H1 (cell line): ENCODE data around the gene AOAH. TPM values are rescaled to one million over a fixed set of nuclear protein-coding genes. Genes with fewer than 3 reads are reported as not detected.

Source experiments
- CTCF ChIA-PET: fragments of 300-600 bp; sonication (Branson Sonifier 250); formaldehyde crosslinking; loops from one replicate; lab custom pipeline; 2021; ENCODE audit not compliant: partially characterized antibody; lab: Charles Lee
- POLR2A ChIA-PET: fragments of 300-600 bp; sonication (Branson Sonifier 250); formaldehyde crosslinking; loops from one replicate; lab custom pipeline; 2021; ENCODE audit warnings: inconsistent platforms; ENCODE audit not compliant: partially characterized antibody; lab: Charles Lee
- DNase-seq, 2 experiments: peaks; one replicate each; pipeline versions ENCODE4 v3.0.0 to v3.0.0-alpha.2; 2010 to 2022; ENCODE audit warnings: low spot score in 2 of 2, low read depth in 1 of 2, mixed read lengths in 1 of 2
- FAIRE-seq: peaks from 2 replicates; lab custom pipeline; 2011; peaks lifted over from hg19 to GRCh38; lab: Jason Lieb, UNC
- H2AFZ ChIP-seq: 2 replicates; pipeline ENCODE4 v1.8.1; 2012; ENCODE audit warnings: low read length, inconsistent platforms
- H2AK5ac ChIP-seq: 2 replicates; pipeline ENCODE4 v1.6.1; 2013; ENCODE audit warnings: low read depth, low read length
- H2BK120ac ChIP-seq: replicated peaks from 2 replicates; pipeline ENCODE3; 2013; ENCODE audit warnings: low read depth, low read length, inconsistent platforms
- H2BK12ac ChIP-seq: 2 replicates; pipeline ENCODE4 v1.6.1; 2013; ENCODE audit warnings: low read depth, low read length
- H2BK15ac ChIP-seq: 2 replicates; pipeline ENCODE4 v1.6.1; 2013; ENCODE audit warnings: low read length
- H2BK20ac ChIP-seq: 2 replicates; pipeline ENCODE4 v1.6.1; 2013; ENCODE audit warnings: low read length
- H2BK5ac ChIP-seq: 2 replicates; pipeline ENCODE4 v1.6.1; 2013; ENCODE audit warnings: low read depth, low read length
- H3K14ac ChIP-seq: 2 replicates; pipeline ENCODE4 v1.6.1; 2013; ENCODE audit warnings: inconsistent platforms; ENCODE audit not compliant: insufficient read length
- H3K18ac ChIP-seq: 2 replicates; pipeline ENCODE4 v1.6.1; 2013; ENCODE audit warnings: low read length; ENCODE audit errors: extremely low read depth
- H3K23ac ChIP-seq: 2 replicates; pipeline ENCODE4 v1.6.1; 2013; ENCODE audit warnings: inconsistent platforms; ENCODE audit not compliant: insufficient read length
- H3K23me2 ChIP-seq: 2 replicates; pipeline ENCODE4 v1.6.1; 2013; ENCODE audit warnings: low read depth, low read length
- H3K27ac ChIP-seq: 2 replicates; pipeline ENCODE4 v1.6.1; 2011; ENCODE audit warnings: low read depth, low read length, inconsistent platforms
- H3K27me3 ChIP-seq, 4 experiments: replicated peaks in 1 of 4; 1 replicate in 1 of 4; 2 replicates in 3 of 4; pipeline versions ENCODE4 v1.6.1 to v1.8.1; 2011 to 2013; ENCODE audit warnings: low read length in 3 of 4, mild to moderate bottlenecking in 3 of 4, inconsistent platforms in 2 of 4, mixed read lengths in 2 of 4, moderate library complexity in 1 of 4; ENCODE audit not compliant: control insufficient read depth in 3 of 4, insufficient read depth in 3 of 4; ENCODE audit errors: extremely low read depth in 1 of 4
- H3K36me3 ChIP-seq, 4 experiments: 2 replicates each; pipeline versions ENCODE4 v1.6.1 to v1.8.1; 2011 to 2013; ENCODE audit warnings: mild to moderate bottlenecking in 4 of 4, low read length in 3 of 4, moderate library complexity in 2 of 4, control low read depth in 1 of 4, inconsistent platforms in 1 of 4; ENCODE audit not compliant: insufficient read depth in 4 of 4, control insufficient read depth in 2 of 4
- H3K4ac ChIP-seq: replicated peaks from 2 replicates; pipeline ENCODE3; 2013; ENCODE audit warnings: low read length, low read depth, mixed read lengths, inconsistent platforms; ENCODE audit not compliant: insufficient read length
- H3K4me1 ChIP-seq, 4 experiments: replicated peaks in 1 of 4; 1 replicate in 1 of 4; 2 replicates in 3 of 4; pipeline versions ENCODE4 v1.6.1 to v1.8.1; 2011 to 2013; ENCODE audit warnings: low read length in 3 of 4, inconsistent platforms in 2 of 4, mixed read lengths in 1 of 4; ENCODE audit not compliant: insufficient read depth in 4 of 4, control insufficient read depth in 3 of 4
- H3K4me2 ChIP-seq, 2 experiments: 2 replicates each; pipeline versions ENCODE4 v1.6.1 to v1.8.1; 2011 to 2013; ENCODE audit warnings: low read depth in 2 of 2, low read length in 2 of 2, control low read depth in 1 of 2, inconsistent platforms in 1 of 2, mild to moderate bottlenecking in 1 of 2; ENCODE audit not compliant: insufficient read depth in 1 of 2
- H3K4me3 ChIP-seq, 4 experiments: fragments of 200-600, 300-600 bp in 1 of 4; sonication (generic), shearing (Covaris generic), sonication (Bioruptor Twin) in 1 of 4; 2 replicates each; pipeline versions ENCODE4 v1.5.1 to v1.8.1; 2011 to 2016; ENCODE audit warnings: low read length in 4 of 4, low read depth in 3 of 4, control low read depth in 2 of 4, inconsistent platforms in 2 of 4, mild to moderate bottlenecking in 2 of 4, mixed read lengths in 1 of 4, moderate library complexity in 1 of 4; ENCODE audit not compliant: insufficient read depth in 2 of 4; ENCODE audit errors: extremely low read depth in 1 of 4
- H3K56ac ChIP-seq: replicated peaks from 2 replicates; pipeline ENCODE3; 2013; ENCODE audit warnings: low read depth, mild to moderate bottlenecking, mixed read lengths, low read length, inconsistent platforms; ENCODE audit not compliant: insufficient read length
- H3K79me1 ChIP-seq: 2 replicates; pipeline ENCODE4 v1.6.1; 2013; ENCODE audit warnings: low read depth, low read length, control low read depth
- H3K79me2 ChIP-seq, 2 experiments: 2 replicates each; pipeline versions ENCODE4 v1.6.1 to v1.8.1; 2012 to 2013; ENCODE audit warnings: low read length in 2 of 2, mild to moderate bottlenecking in 2 of 2, inconsistent platforms in 1 of 2; ENCODE audit not compliant: insufficient read depth in 2 of 2, control insufficient read depth in 1 of 2
- H3K9ac ChIP-seq, 4 experiments: replicated peaks in 1 of 4; 1 replicate in 1 of 4; 2 replicates in 3 of 4; pipeline versions ENCODE4 v1.6.1 to v1.8.1; 2011 to 2013; ENCODE audit warnings: low read depth in 3 of 4, low read length in 3 of 4, control low read depth in 2 of 4, mild to moderate bottlenecking in 2 of 4, moderate library complexity in 2 of 4, inconsistent platforms in 1 of 4; ENCODE audit errors: extremely low read depth in 1 of 4
- H3K9me3 ChIP-seq, 2 experiments: 2 replicates each; pipeline versions ENCODE4 v1.6.1 to v1.8.1; 2012 to 2013; ENCODE audit warnings: mild to moderate bottlenecking in 2 of 2, moderate library complexity in 2 of 2, control low read depth in 1 of 2, inconsistent platforms in 1 of 2, low read depth in 1 of 2, low read length in 1 of 2, mixed read lengths in 1 of 2; ENCODE audit not compliant: insufficient read depth in 2 of 2
- H4K20me1 ChIP-seq, 2 experiments: replicated peaks in 1 of 2; 2 replicates each; pipeline versions ENCODE3 to v1.8.1; 2011 to 2013; ENCODE audit warnings: inconsistent platforms in 2 of 2, low read length in 2 of 2, mild to moderate bottlenecking in 1 of 2; ENCODE audit not compliant: insufficient read depth in 2 of 2, control insufficient read depth in 1 of 2
- H4K5ac ChIP-seq: 2 replicates; pipeline ENCODE4 v1.6.1; 2013; ENCODE audit warnings: low read length, low read depth, mixed read lengths, inconsistent platforms; ENCODE audit not compliant: insufficient read length
- H4K8ac ChIP-seq: 2 replicates; pipeline ENCODE4 v1.8.0; 2013; ENCODE audit warnings: mild to moderate bottlenecking, moderate library complexity, low read length, inconsistent platforms; ENCODE audit not compliant: insufficient read depth; ENCODE audit errors: extremely low read depth
- H4K91ac ChIP-seq: replicated peaks from 2 replicates; pipeline ENCODE3; 2013; ENCODE audit warnings: low read length, mixed read lengths, inconsistent platforms; ENCODE audit not compliant: insufficient read length
- ASH2L ChIP-seq: fragments of 200-600, 300-600 bp; sonication (generic); IDR thresholded peaks from one replicate; pipeline ENCODE4 v1.7.1; 2017; ENCODE audit warnings: low read length
- ATF3 ChIP-seq: IDR thresholded peaks from 2 replicates; pipeline ENCODE4 v1.6.1; 2011; ENCODE audit warnings: low read depth, mild to moderate bottlenecking, low read length; ENCODE audit not compliant: insufficient read depth
- CBX8 ChIP-seq: fragments of 300-800, 300-1000 bp; sonication (generic); IDR thresholded peaks from 2 replicates; pipeline ENCODE4 v1.7.1; 2016; ENCODE audit warnings: low read depth, low read length, borderline replicate concordance
- EGR1 ChIP-seq: IDR thresholded peaks from 2 replicates; pipeline ENCODE4 v1.6.1; 2011; ENCODE audit warnings: low read depth, low read length, borderline replicate concordance
- EZH2 ChIP-seq: fragments of 200-600 bp; sonication (generic); IDR thresholded peaks from 2 replicates; pipeline ENCODE4 v1.7.1; 2012; ENCODE audit warnings: low read depth, mild to moderate bottlenecking, moderate library complexity, low read length, inconsistent platforms; ENCODE audit not compliant: severe bottlenecking
- KDM1A ChIP-seq: fragments of 200-600, 300-600 bp; sonication (generic); IDR thresholded peaks from 2 replicates; pipeline ENCODE4 v1.7.1; 2016; ENCODE audit warnings: mild to moderate bottlenecking, low read length, borderline replicate concordance
- KDM4A ChIP-seq: IDR thresholded peaks from one replicate; pipeline ENCODE4 v1.7.1; 2012; ENCODE audit warnings: low read depth, mild to moderate bottlenecking, moderate library complexity, low read length, inconsistent platforms; ENCODE audit not compliant: severe bottlenecking
- RXRA ChIP-seq: IDR thresholded peaks from 2 replicates; pipeline ENCODE4 v1.6.1; 2011; ENCODE audit warnings: low read depth, mild to moderate bottlenecking, low read length, moderate library complexity; ENCODE audit not compliant: insufficient read depth
- SIX5 ChIP-seq: IDR thresholded peaks from 2 replicates; pipeline ENCODE4 v1.6.1; 2011; ENCODE audit warnings: mild to moderate bottlenecking, low read depth, low read length
- WGBS, 2 experiments: shearing (Covaris generic) in 1 of 2; methylation state at CpG; one replicate each; pipeline versions ENCODE4 v1.1.6 to v1.1.7; 2013 to 2015; ENCODE audit warnings: low lambda C conversion rate in 2 of 2, mixed read lengths in 2 of 2, inconsistent platforms in 1 of 2, low coverage in 1 of 2, missing lambda C conversion rate in 1 of 2; ENCODE audit not compliant: insufficient replicate concordance in 2 of 2, insufficient coverage in 1 of 2, insufficient read length in 1 of 2; ENCODE audit errors: extremely low coverage in 1 of 2, missing lambda C conversion rate in 1 of 2; 5-methylcytosine and 5-hydroxymethylcytosine counted together
- polyA plus RNA-seq, 7 experiments: library from polyadenylated mRNA; depleted of rRNA in 3 of 7; stranded (reverse) in 5 of 7; unstranded in 2 of 7; fragments of >200 nt in 5 of 7; fragments of 200-250 nt in 2 of 7; gene quantifications; 1 replicate in 5 of 7; 2 replicates in 1 of 7; 4 replicates in 1 of 7; pipeline versions ENCODE4 v1.2.1 to v1.2.3, GENCODE V29; 2011 to 2013; ENCODE audit warnings: missing spikeins in 2 of 7, mixed read lengths in 2 of 7
- total RNA-seq: library from RNA; stranded (reverse); fragmentation: NEBNext Ultra II Directional; extraction: Animal tissue kit (Norgen Biotek cat#: 25700); gene quantifications from 2 replicates; pipeline ENCODE4 v1.2.1, GENCODE V29; 2021
- TF ChIP-seq, protein P1 (sequence below): IDR thresholded peaks from 2 replicates; pipeline ENCODE4 v1.6.1; 2011; ENCODE audit warnings: low read length, improper control_type of control experiment
- TF ChIP-seq, protein P2 (sequence below): IDR thresholded peaks from 2 replicates; pipeline ENCODE4 v1.6.1; 2012; ENCODE audit warnings: inconsistent platforms

AOAH gene
- total and polyA plus RNA-seq, 2 of the 8 experiments (the other 6 are each of a cell fraction or from before 2014, with no cell fraction given), result 0.08 TPM; not detected in 1

- Histone ChIP-seq H2BK120ac (no peak overlapping the region), H4K8ac (no peak overlapping the region), H3K4me2 (no peak overlapping the region), H3K56ac (no peak overlapping the region), H3K18ac (no peak overlapping the region), H3K4me1 (peaks cover 0 to 3% (median 0%) of the 10 kb centered on the region in 4 experiments; a peak in 1 of 7 replicates), H4K5ac (no peak overlapping the region), H3K23me2 (no peaks in the 10 kb centered on the region), H3K4ac (no peak overlapping the region), H3K14ac (no peak overlapping the region), H3K79me1 (no peaks in the 10 kb centered on the region), H3K27me3 (no peaks in the 10 kb centered on the region), H2AK5ac (no peak overlapping the region), H3K36me3 (no peaks in the 10 kb centered on the region), H3K79me2 (no peaks in the 10 kb centered on the region), H3K9ac (no peak overlapping the region), H3K27ac (no peak overlapping the region), H2AFZ (0 out of 2 replicates have a peak overlapping the region, but pooled peaks have one; percentile 31), H4K91ac (no peak overlapping the region), H3K23ac (no peak overlapping the region), H3K4me3 (no peak overlapping the region), H3K9me3 (no peaks in the 10 kb centered on the region), H4K20me1 (no peaks in the 10 kb centered on the region), H2BK15ac (no peak overlapping the region), H2BK12ac (0 out of 2 replicates have a peak overlapping the region, but pooled peaks have one; percentile 5), H2BK5ac (no peak overlapping the region), H2BK20ac (peak overlapping the region; percentile 21; the same call in 1 of the 2 replicates)
- POLR2A ChIA-PET, result no interaction called here
- FAIRE-seq, result no peak
- CTCF ChIA-PET, result interaction anchor here (1.0 to 1.5 kb wide), 5 partner anchors 23 to 149 kb away, joined by 3 to 5 read pairs (median 4); no protein-coding TSS in a partner anchor
- 86% methylated on average over 10 of the region's 10 CpGs; no CpG with 5 or more reads in 1 of the 2 experiments for WGBS, 2 experiments
- DNase-seq, result no peak
- TF ChIP-seq KDM1A, result no peak
- TF ChIP-seq, protein P1, sequence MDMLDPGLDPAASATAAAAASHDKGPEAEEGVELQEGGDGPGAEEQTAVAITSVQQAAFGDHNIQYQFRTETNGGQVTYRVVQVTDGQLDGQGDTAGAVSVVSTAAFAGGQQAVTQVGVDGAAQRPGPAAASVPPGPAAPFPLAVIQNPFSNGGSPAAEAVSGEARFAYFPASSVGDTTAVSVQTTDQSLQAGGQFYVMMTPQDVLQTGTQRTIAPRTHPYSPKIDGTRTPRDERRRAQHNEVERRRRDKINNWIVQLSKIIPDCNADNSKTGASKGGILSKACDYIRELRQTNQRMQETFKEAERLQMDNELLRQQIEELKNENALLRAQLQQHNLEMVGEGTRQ, result no peak
- TF ChIP-seq EGR1, result no peak
- TF ChIP-seq EZH2, result no peak
- no peak for TF ChIP-seq ATF3
- TF ChIP-seq, protein P2, sequence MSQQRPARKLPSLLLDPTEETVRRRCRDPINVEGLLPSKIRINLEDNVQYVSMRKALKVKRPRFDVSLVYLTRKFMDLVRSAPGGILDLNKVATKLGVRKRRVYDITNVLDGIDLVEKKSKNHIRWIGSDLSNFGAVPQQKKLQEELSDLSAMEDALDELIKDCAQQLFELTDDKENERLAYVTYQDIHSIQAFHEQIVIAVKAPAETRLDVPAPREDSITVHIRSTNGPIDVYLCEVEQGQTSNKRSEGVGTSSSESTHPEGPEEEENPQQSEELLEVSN, result no peak
- TF ChIP-seq RXRA, result no peak
- TF ChIP-seq CBX8, result no peak
- no peak for TF ChIP-seq SIX5
- no peak for TF ChIP-seq ASH2L
- no peak for TF ChIP-seq KDM4A
Observed at GRCh38 chr7:36521911-36522310, 202.4 kb downstream of the AOAH start.
